NK-92 treated with Interleukin-12 subunit alpha and Interleukin-12 subunit beta, amount 100 ng/mL, for 24 hours (cell line): Measurements from ENCODE around the gene SULT1C4.
"Not testable (repeated sequence)": the region's sequence is repeated elsewhere in the genome, so short reads cannot be mapped to it uniquely, and the experiment has no call there.

Experiments used
- DNase-seq: peaks from one replicate; lab custom pipeline; 2025; lab: John Stamatoyannopoulos, UW

The SULT1C4 gene

DNA sequence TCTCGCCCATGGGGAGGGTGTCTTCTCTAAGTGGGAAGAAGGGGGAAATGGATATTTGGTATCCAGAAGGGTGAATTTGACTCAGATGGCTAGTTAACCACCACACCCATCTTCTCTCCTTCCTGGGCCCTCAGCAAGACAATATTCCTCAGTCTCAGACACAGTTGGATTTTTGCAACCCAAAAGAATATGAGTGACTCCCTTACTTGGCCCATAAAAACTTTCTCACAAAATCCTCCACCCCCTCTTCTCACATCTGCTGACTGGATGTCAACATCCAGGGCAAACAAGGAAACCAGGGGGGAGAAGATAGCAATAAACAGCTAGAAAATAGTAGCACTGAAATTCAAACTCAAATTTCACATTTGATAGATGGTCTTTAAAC, 35.9 kb downstream of the SULT1C4 start:
- no peak for DNase-seq

DNA sequence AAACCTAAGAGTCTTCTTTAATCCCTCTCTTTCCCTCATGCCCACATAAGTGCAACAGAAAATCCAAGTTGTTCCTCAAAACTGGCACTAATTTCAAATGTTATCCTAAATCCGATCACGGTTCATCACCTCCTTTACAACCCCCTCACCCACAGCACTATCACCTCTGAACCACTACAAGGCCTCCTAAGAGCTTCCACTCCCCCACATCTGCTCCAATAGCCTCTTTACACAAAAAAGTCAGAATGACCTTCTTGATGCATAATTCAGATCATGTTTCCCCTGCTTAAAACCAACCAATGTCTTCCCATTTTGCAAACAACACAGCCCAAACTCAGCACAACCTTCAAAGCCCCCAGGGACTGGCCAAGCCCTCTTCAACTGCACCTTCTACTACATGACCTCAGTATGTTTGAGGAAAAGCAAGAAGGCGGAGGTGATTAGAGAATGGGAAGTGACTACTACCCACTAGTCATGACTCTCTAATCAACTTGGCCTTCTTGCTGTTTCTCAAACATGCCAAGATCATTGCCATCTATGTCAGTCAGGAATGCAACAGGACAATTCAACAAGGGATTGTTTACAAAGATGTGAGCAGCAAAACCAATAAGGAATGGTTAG, 36.6 kb downstream of the SULT1C4 start:
- DNase-seq: no peak

DNA sequence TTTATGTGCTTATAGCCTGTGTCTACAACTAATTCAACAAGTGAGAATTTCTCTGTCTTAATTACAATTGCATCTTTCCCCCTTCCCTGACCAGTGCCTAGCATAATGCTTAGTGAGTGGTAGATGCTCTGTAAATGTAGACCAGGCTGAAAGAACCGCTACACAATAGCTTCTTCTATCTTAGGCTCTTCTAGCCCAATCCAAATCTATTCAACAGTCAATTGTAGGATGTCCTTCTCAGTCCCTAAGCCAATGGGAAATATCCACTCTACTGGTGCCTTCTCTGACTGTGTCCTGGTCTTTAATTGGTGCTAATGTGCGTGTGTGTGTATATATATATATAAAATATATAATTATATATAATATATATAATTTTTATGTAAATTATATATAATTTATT, 37.2 kb downstream of the SULT1C4 start:
- no peak for DNase-seq

DNA sequence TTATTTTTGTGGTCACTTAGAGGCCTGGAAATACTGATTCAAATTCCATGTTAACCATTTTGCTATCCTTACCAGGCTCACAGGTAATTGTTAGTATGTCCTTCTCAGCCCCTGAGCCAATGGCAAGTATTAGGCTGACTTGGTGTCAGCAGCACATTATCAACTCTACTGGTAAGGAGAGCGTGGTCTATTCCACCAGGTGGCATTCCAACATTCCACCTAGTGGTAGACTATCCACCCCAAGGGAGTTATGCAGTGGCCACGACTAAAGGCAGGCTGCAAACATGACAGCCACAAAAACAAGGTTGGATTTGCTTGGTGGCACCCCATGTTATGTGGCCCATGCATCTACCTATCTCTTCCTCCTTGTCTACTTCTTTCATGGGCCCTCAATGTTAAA, 39.5 kb downstream of the SULT1C4 start:
- DNase-seq: no peak

DNA sequence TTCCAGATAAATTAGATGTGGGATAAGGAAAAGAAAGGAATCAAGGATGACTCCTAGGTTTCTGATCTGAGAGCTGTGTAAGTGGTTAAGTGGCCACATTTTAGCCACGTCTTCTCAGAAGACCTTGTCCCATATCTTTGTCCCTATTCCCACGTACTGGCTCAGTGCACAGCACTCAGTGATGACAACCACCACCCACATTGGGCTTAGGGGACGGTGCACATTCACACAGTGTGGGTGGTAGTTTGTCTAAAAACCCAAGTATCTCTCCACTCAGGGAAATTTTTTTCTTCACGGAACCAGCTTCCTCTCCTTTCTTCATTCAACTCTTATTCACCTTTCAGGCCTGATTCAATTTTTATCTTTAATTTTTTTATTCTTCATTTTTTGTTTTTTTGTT, 40.7 kb downstream of the SULT1C4 start:
- no peak for DNase-seq

DNA sequence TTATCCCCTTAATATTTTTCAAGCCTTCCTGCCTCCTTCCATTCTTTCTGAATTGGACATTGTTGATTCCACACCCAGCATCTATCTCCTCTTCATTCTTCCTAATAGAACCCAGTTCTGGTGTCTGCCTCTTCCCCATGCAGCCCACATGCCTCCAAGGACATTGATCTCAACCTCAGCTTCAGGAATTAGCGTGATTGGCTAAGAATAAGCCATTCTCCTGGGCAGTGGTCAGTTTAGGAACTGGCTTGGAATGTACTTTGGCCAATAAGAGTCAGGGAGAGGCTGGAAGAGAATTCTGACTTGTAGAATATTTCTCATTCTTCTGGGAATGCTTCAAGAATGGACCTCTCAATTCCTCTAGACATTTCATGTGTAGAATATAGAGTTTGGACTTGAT, 45.3 kb downstream of the SULT1C4 start:
- DNase-seq: no peak

DNA sequence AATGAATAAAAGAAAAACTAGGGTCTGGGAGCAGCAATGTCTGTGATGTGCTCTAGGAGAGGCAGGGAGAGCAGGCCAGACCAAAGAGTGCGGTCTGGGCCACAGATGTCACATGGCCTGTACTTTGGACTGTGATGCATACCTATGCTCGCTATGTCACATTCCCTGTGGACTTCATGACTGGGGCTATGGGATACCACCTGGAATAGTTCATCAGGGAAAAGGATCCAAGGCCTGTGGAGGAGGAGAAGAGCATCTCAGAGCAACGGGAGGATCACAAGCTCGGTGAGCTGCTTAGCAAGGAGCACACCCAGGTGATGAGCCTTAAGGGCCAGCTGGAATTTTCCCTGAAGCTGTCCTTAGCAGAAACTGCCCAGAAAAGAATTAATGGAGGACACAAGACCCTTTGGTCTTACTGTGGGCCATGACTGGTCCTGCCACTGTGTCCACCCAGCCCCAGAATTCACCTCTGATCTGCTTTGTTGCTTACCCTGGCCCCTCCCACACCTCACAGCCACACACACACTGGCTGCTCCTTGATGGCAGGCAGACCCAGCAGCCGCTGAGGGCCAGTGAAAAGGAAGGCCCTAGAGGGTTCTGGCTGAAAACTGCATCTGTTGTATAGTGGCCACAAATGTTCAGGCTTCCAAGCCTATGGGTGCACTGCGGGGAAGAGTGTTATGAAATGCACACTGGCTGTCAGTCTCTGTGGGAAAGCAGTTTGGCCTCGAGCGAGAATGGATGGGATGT, 45.9 kb downstream of the SULT1C4 start:
- no peak for DNase-seq

DNA sequence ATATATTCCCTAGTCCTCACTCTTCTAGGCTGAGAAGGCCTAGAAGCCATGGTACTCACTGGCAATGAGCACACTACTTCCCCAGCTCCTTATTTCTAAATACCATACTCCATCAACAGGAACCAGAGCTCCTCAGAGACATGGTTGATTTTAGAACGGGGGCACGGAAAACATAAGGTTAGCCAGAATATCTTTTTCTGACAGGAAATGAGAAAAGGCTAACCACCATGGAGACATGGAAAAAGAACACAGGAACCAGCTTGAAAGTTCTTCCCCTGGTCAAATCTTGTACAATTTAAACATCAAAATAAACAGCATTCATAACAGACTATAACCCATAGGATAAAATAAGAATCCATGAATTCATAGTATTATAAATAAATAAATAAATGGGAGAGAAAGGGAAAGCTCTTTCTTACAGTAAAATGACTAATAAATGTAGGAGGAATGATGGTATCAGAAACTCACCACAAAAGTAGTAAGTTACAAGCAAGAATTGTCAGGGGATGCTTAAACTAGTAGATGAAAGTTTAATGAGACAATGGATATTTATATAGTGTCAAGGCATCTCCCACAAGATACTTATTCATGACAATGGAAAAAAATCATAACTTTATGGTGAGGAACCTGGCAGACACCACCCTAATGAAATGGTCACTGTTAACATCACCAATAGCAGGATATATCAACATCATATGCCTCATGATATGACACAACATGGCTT, 50.7 kb downstream of the SULT1C4 start:
- DNase-seq: no peak

DNA sequence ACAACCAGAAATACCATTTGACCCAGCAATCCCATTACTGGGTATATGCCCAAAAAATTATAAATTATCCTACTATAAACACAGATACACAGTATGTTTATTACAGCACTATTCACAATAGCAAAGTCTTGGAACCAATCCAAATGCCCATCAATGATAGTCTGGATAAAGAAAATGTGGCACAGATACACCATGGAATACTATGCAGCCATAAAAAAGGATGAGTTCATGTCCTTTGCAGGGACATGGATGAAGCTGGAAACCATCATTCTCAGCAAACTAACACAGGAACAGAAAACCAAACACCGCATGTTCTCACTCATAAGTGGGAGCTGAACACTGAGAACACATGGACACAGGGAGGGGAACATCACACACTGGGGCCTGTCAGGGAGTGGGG, 57.8 kb downstream of the SULT1C4 start:
- DNase-seq: not testable (repeated sequence)

DNA sequence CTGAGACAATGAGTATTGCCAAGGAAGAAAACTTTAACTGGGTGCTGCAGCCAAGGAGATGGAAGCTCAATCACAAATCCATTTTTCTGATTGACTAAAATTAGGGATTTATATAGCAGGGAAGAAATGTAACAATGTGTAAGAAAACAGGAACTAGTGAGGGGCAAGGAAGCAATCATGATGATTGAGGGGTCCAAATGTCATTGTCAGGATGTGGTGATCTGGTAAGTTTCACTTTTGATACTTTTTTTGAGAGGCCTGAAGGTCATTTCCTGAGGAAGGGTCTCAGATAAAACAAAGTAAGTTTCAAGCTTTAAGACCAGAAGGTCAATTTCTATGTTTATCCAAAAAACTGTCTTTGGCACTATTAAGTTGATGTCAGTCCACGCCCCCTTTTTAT, 59.2 kb downstream of the SULT1C4 start:
- DNase-seq: no peak
